ENCODE data around the gene ANGPTL4.
A peak's percentile ranks its signal among the peaks of the same experiment; 100 is the strongest.
"Not testable (repeated sequence)": the region's sequence is repeated elsewhere in the genome, so short reads cannot be mapped to it uniquely, and the experiment has no call there.

The ANGPTL4 gene

GRCh38 chr19:8334458-8335342, 29.3 kb upstream of the ANGPTL4 start:
- no peak for DNase-seq (ENCODE audit: low read depth in 2 of 2)

DNA sequence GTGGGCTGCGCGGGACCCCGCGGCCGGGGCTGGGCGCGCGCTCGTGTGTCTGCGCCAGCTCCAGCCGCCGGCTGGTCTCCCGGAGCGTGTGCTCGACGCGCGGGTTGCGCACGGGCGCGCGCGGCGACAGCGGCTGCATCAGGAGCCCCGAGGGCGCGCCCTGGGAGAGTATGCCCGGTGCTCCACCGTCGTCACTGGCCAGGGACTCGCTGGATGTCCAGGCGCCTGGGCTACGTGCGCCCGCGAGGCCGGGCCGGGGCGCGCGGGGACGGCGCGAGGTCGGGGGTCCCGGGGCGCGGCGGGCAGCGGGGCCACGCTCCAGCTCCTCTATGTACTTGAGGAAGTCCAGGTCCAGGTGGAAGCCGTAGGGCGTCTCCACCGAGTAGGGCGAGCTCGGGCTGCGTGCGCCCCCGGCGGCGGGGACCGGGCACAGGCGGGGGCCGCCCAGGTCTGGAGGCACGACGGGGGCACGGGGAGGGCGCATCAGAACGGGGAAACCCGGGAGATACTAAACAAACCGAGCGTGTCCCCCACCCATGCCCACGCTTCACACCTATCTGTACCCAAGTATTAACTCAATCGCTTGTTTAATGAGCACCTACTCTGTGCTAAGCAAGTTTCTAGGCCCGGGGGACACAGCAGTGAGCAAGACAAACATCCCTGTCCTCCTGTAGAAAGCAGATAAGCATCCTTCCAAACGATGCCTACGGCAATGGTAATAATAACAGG, 28.4 kb upstream of the ANGPTL4 start:
- no peak for DNase-seq (ENCODE audit: low read depth in 2 of 2)

DNA sequence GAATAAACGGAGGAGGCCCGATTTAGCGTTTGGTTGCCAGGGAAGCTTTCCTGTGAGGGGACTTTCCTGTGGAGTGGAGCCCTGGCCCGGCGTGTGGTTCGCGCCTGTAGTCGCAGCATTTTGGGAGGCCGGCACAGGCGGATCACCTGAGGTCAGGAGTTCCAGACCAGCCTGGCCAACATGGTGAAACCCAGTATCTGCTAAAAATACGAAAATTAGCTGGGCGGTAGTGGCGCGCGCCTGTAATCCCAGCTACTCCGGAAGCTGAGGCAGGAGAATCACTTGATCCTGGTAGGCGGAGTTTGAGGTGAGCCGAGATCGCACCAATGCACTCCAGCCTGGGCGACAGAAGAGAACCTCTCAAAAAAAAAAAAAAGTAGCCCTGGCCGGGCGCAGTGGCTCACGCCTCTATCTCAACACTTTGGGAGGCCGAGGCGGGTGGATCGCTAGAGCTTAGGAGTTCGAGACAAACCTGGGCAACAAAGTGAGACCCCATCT, 27.8 kb upstream of the ANGPTL4 start:
- DNase-seq (ENCODE audit: low read depth in 2 of 2): no peak

GRCh38 chr19:8336660-8337059, 27.3 kb upstream of the ANGPTL4 start:
- no peak for DNase-seq (ENCODE audit: low read depth in 2 of 2)

- DNase-seq (ENCODE audit: low read depth in 2 of 2): no peak
Measured at GRCh38 chr19:8337728-8338127, 26.2 kb upstream of the ANGPTL4 start.

- no peak for DNase-seq (ENCODE audit: low read depth in 2 of 2)
Measured at GRCh38 chr19:8338835-8339234, 25.1 kb upstream of the ANGPTL4 start.

DNA sequence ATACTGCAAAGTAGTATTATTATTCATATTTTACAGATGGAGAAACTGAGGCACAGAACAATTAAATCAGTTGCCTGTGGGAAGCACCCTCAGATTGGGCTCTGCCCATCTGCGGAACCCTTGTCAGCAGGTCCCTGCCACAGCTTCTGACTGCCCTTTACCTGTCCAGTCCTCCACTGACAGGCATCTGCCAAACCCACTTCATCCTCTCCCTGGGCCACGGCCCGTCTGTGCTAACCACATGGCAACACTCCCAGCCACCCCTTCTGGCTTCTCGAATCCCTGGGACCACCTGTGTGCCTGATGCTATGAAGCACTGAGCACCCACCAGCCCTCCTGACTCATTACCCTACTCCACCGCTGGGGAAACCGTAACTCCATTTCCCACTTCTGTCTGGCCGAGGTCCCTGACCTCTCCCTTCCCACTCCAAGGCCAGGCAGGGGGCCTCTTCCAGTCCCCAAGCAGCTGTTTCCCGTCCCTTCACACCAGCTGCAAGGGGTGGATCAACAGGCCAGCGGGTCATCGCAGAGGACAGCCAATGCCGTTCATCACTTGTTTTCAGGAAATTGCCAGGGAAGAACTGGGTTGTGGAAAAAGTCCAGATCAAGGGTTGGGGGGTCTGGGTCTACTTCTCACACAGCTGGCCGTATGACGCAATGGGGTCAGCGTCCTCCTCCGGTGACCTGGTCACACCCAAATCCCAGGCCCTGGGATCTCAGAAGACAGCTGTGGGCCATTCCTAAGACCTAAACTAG, 23.4 kb upstream of the ANGPTL4 start:
- DNase-seq (ENCODE audit: low read depth in 2 of 2): no peak

DNA sequence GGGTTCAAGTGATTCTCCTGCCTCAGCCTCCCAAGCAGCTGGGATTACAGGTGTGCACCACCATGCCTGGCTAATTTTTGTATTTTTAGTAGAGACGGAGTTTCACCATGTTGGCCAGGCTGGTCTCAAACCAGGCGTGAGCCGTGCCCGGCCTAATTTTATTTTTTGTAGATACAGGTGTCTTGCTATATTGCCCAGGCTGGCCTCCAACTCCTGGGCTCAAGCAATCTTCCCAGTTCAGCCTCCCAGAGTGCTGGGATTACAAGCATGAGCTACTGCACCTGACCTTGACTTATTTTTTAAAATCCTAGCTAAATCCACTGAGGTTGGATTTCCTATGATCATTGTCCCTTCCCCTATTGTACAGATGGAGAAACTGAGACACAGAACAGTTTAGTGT, 22.5 kb upstream of the ANGPTL4 start:
- not testable (repeated sequence) for DNase-seq (ENCODE audit: low read depth in 2 of 2)

GRCh38 chr19:8342316-8342683, 21.7 kb upstream of the ANGPTL4 start:
- no peak for DNase-seq (ENCODE audit: low read depth in 2 of 2)

GRCh38 chr19:8342684-8343482, 21.1 kb upstream of the ANGPTL4 start, which contains the start of gene KANK3:
Gene KANK3, minus strand, starts transcription at chr19:8343262. Its CDS starts 5,434 bp downstream, at chr19:8337828.
- DNase-seq (ENCODE audit: low read depth in 2 of 2): peak; percentile 91

GRCh38 chr19:8343483-8343844, 20.5 kb upstream of the ANGPTL4 start:
- no peak for DNase-seq (ENCODE audit: low read depth in 2 of 2)

GRCh38 chr19:8349629-8350372, 14.2 kb upstream of the ANGPTL4 start:
- not testable (repeated sequence) for DNase-seq (ENCODE audit: low read depth in 2 of 2)

DNA sequence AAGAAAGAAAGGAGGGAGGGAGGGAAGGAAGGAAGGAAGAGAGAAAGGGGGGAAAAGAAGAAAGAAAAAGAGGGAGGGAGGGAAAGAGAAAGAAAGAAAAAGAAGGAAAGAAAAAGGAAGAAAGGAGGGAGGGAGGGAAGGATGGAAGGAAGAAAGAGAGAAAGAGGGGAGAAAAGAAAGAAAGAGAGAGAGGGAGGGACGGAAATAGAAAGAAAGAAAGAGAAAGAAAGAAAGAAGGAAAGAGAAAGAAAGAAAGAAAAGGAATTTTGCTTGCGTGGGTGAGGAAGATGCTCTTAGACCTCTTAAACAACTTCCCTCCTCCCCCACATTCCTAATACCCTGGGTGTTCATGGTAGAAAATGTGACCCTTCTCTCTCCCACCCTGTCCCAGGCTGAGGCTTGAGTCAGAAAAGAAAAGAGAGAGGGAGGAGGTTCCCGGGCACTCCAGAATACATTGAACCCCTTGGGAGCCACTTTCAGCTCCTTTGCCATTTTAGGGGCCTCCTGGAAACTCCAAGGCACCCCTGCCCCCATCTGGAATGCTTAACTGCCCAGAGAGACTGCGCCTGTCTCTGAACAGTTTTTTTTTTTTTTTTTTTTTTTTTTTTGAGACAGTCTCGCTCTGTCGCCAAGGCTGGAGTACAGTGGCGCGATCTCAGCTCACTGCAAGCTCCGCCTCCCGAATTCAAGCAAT, 11.7 kb upstream of the ANGPTL4 start:
- DNase-seq (ENCODE audit: low read depth in 2 of 2): no peak

DNA sequence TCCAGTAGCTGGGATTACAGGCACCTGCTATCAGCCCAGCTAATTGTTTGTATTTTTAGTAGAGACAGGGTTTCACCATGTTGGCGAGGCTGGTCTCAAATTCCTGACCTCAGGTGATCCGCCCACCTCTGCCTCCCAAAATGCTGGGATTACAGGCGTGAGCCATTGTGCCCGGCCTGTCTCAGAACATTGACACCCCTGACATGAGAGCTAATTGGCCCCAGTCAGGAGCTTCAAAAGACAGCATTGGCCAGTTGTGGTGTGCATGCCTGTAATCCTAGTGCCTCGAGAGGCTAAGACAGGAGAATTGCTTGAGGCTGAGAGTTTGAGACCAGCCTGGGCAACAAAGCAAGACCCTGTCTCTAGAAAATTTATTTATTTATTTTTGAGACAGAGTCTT, 11.1 kb upstream of the ANGPTL4 start:
- DNase-seq (ENCODE audit: low read depth in 2 of 2): not testable (repeated sequence)

- no peak for DNase-seq (ENCODE audit: low read depth in 2 of 2)
Measured at GRCh38 chr19:8355631-8356402, 8.1 kb upstream of the ANGPTL4 start.

DNA sequence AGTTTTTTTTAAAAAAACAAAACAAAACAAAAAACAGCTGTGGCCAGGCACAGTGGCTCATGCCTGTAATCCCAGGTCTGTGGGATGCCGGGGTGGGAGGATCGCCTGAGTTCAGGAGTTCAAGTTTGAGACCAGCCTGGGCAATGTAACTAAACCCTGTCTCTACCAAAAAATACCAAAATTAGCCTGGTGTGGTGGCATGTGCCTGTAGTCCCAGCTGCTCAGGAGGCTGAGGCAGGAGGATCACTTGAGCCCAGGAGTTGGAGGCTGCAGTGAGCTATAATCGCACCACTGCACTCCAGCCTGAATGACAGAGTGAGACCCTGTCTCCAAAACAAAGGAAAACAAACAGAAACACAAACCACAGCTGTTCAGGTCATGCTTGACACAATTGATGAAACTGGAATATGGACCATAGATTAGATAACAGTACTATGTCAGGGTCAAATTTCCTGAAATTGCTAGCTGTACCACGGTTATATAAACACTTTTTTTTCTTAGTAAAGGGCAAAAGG, 6.9 kb upstream of the ANGPTL4 start:
- DNase-seq (ENCODE audit: low read depth in 2 of 2): no peak

DNA sequence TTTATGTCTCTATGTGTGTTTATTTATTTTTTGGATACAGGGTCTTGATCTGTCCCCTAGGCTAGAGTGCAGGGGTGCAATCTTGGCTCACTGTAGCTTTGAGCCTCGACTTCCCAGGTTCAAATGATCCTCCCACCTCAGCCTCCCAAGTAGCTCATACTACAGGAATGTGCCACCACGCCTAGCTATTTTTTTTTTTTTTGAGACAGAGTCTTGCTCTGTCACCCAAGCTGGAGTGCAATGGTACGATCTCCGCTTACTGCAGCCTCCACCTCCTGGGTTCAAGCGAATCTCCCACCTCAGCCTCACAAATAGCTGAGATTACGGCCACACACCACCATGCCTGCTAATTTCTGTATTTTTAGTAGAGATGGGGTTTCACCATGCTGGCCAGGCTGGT, 5.0 kb upstream of the ANGPTL4 start:
- no peak for DNase-seq (ENCODE audit: low read depth in 2 of 2)

DNA sequence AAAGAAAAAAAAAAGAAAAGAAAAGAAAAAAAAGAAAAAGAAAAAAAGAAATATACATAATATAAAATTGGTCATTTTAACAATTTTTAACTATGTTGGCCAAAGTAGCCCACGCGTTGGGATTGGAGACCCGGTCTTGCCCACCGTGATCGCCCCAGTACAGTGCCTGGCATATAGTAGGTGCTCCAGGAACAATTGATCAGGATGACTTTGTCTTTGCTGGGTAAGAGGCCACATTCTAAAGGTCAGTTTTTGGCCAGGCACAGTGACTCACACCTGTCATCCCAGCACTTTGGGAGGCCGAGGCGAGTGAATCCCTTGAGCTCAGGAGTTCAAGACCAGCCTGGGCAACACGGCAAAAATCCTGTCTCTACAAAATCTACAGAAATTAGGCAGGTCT, 3.8 kb upstream of the ANGPTL4 start:
- no peak for DNase-seq (ENCODE audit: low read depth in 2 of 2)
